ENCODE measurements around the gene ERO1B.

The ERO1B gene

GRCh38 chr1:236167154-236167553, 114.6 kb downstream of the ERO1B start:
- Histone ChIP-seq H3K9ac (ENCODE audit: low read depth, low read length, poor library complexity, severe bottlenecking) (no peak overlapping the region), H3F3A (ENCODE audit: low read depth) (no peaks in the 10 kb centered on the region), H4K20me1 (ENCODE audit: insufficient read depth, low read length, poor library complexity, severe bottlenecking) (no peaks in the 10 kb centered on the region), H3K4me2 (ENCODE audit: low read depth, low read length, poor library complexity, severe bottlenecking) (no peak overlapping the region), H3K79me2 (ENCODE audit: insufficient read depth, low read length) (no peaks in the 10 kb centered on the region), H2AFZ (ENCODE audit: low read length) (no peak overlapping the region), H3K9me3 (ENCODE audit: insufficient read depth, low read depth, low read length) (no peaks in the 10 kb centered on the region; the same call in 1 of the 2 replicates), H3K4me3 (ENCODE audit: low read length, poor library complexity, severe bottlenecking) (no peak overlapping the region), H3K4me1 (ENCODE audit: insufficient read depth, low read length, poor library complexity, severe bottlenecking) (no peaks in the 10 kb centered on the region), H3K36me3 (ENCODE audit: insufficient read depth, low read length) (no peaks in the 10 kb centered on the region), H3K27me3 (ENCODE audit: insufficient read depth, low read length, poor library complexity, severe bottlenecking) (no peaks in the 10 kb centered on the region), H3K9me2 (replicated peaks; ENCODE audit: low read depth, low read length) (no peaks in the 10 kb centered on the region)
- no peak for TF ChIP-seq EZH2phosphoT487 (IDR thresholded peaks at IDR 0.05; ENCODE audit: borderline replicate concordance)
- no peak for TF ChIP-seq CTCF (conservative IDR thresholded peaks at IDR 0.05; ENCODE audit: low read length)

DNA sequence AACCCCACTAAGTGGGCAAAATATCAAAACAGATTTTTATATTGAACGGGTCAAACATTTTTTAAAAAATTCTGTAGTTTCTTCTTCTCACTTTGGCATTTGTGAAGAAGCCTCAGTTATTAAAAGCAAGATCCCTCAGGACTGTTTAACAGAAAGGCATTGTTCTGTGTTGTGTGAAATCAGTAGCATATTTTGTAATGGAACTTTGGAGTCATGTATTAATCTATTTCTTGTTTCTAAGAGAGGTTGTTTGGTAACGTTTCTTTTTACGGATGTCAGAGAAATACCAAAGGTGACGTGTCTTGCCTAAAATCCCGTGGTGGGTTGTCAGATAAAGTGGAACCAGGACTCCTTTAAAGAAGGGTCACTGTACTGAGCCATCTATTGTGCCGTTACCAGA, 115.7 kb downstream of the ERO1B start:
- no peaks in the 10 kb centered on the region for H3K9me2 ChIP-seq (replicated peaks; ENCODE audit: low read depth, low read length)
- no peaks in the 10 kb centered on the region for H3K27me3 ChIP-seq (ENCODE audit: insufficient read depth, low read length, poor library complexity, severe bottlenecking)
- no peak overlapping the region for H3K4me2 ChIP-seq (ENCODE audit: low read depth, low read length, poor library complexity, severe bottlenecking)
- no peaks in the 10 kb centered on the region for H3K79me2 ChIP-seq (ENCODE audit: insufficient read depth, low read length)
- no peaks in the 10 kb centered on the region for H4K20me1 ChIP-seq (ENCODE audit: insufficient read depth, low read length, poor library complexity, severe bottlenecking)
- H3K4me3 ChIP-seq (ENCODE audit: low read length, poor library complexity, severe bottlenecking) = no peak overlapping the region
- H3K4me1 ChIP-seq (ENCODE audit: insufficient read depth, low read length, poor library complexity, severe bottlenecking) = no peaks in the 10 kb centered on the region
- H3F3A ChIP-seq (ENCODE audit: low read depth) = no peaks in the 10 kb centered on the region
- H3K9me3 ChIP-seq (ENCODE audit: insufficient read depth, low read depth, low read length) = peaks cover 3% of the 10 kb centered on the region; the same call in 1 of the 2 replicates
- H3K9ac ChIP-seq (ENCODE audit: low read depth, low read length, poor library complexity, severe bottlenecking) = no peak overlapping the region
- no peak overlapping the region for H2AFZ ChIP-seq (ENCODE audit: low read length)
- H3K36me3 ChIP-seq (ENCODE audit: insufficient read depth, low read length) = no peaks in the 10 kb centered on the region
- TF ChIP-seq EZH2phosphoT487 (IDR thresholded peaks at IDR 0.05; ENCODE audit: borderline replicate concordance) = no peak
- TF ChIP-seq CTCF (conservative IDR thresholded peaks at IDR 0.05; ENCODE audit: low read length) = no peak

Data from Loucy (cell line).